PFSK-1 (cell line): Measurements from ENCODE around the gene ABCC3.

Experiments
- FOXP2 ChIP-seq: optimal IDR thresholded peaks from 2 replicates; pipeline ENCODE3; 2011; ENCODE audit warnings: borderline replicate concordance, control low read depth, inconsistent platforms; ENCODE audit not compliant: insufficient read depth; ENCODE audit errors: extremely low read length, extremely low read depth
- POLR2AphosphoS5 ChIP-seq: IDR thresholded peaks from 2 replicates; pipeline ENCODE4 v1.6.1; 2012; ENCODE audit warnings: low read depth, mild to moderate bottlenecking, control low read depth, low read length, moderate library complexity
- REST ChIP-seq, 2 experiments: IDR thresholded peaks; 2 replicates each; pipeline versions ENCODE4 v1.6.1 to v1.8.0; 2011 to 2012; ENCODE audit warnings: low read depth in 2 of 2, low read length in 2 of 2, control low read depth in 1 of 2, inconsistent platforms in 1 of 2, mild to moderate bottlenecking in 1 of 2, moderate library complexity in 1 of 2; ENCODE audit not compliant: insufficient read depth in 1 of 2
- SIN3A ChIP-seq: IDR thresholded peaks from 2 replicates; pipeline ENCODE4 v1.6.1; 2012; ENCODE audit warnings: mild to moderate bottlenecking, low read length, moderate library complexity, borderline replicate concordance; ENCODE audit not compliant: insufficient read depth
- TAF1 ChIP-seq: IDR thresholded peaks from 2 replicates; pipeline ENCODE4 v1.6.1; 2012; ENCODE audit warnings: low read length, control low read depth, borderline replicate concordance; ENCODE audit not compliant: insufficient read depth

The ABCC3 gene

GRCh38 chr17:50620858-50621257 lies 13.8 kb upstream of the ABCC3 start:
- no peak for TF ChIP-seq FOXP2
- TF ChIP-seq REST (IDR thresholded peaks at IDR 0.05; ENCODE audit: insufficient read depth in 1 of 2, low read depth in 2 of 2, low read length in 2 of 2), result no peak
- TF ChIP-seq TAF1, result no peak
- no peak for TF ChIP-seq SIN3A
- no peak for TF ChIP-seq POLR2AphosphoS5

GRCh38 chr17:50621574-50622031 lies 13.1 kb upstream of the ABCC3 start:
- TF ChIP-seq FOXP2 (no peak), SIN3A (no peak), TAF1 (no peak), REST (IDR thresholded peaks at IDR 0.05; ENCODE audit: insufficient read depth in 1 of 2, low read depth in 2 of 2, low read length in 2 of 2) (no peak), POLR2AphosphoS5 (no peak)

DNA sequence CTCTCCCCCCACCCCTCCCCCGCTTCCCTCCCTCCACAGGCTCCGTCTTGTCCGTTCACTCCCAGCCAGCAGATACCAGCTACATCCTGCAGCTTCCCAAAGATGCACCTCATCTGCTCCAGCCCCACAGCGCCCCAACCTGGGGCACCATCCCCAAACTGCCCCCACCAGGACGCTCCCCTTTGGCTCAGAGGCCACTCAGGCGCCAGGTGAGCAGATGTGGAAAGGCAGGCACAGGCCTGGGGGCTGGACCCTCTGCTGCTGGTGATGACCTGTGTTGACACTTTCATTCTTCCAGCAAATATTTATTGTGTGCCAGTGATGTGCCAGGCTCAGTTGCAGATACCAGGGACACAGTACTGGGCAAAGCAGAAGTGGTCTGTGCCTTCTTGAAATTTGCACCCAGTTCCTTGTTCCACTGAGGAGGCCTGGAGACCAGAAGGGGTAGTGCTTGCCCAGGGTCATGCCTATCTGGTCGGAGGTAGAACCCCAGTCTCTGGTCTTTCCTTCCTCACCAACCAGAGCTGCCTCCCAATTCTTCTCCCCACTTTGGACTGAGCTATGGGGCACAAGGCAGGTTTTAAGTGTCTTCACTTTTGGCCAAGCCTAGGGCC lies 10.3 kb upstream of the ABCC3 start:
- no peak for TF ChIP-seq REST (IDR thresholded peaks at IDR 0.05; ENCODE audit: insufficient read depth in 1 of 2, low read depth in 2 of 2, low read length in 2 of 2)
- no peak for TF ChIP-seq SIN3A
- TF ChIP-seq TAF1, result no peak
- no peak for TF ChIP-seq FOXP2
- no peak for TF ChIP-seq POLR2AphosphoS5

DNA sequence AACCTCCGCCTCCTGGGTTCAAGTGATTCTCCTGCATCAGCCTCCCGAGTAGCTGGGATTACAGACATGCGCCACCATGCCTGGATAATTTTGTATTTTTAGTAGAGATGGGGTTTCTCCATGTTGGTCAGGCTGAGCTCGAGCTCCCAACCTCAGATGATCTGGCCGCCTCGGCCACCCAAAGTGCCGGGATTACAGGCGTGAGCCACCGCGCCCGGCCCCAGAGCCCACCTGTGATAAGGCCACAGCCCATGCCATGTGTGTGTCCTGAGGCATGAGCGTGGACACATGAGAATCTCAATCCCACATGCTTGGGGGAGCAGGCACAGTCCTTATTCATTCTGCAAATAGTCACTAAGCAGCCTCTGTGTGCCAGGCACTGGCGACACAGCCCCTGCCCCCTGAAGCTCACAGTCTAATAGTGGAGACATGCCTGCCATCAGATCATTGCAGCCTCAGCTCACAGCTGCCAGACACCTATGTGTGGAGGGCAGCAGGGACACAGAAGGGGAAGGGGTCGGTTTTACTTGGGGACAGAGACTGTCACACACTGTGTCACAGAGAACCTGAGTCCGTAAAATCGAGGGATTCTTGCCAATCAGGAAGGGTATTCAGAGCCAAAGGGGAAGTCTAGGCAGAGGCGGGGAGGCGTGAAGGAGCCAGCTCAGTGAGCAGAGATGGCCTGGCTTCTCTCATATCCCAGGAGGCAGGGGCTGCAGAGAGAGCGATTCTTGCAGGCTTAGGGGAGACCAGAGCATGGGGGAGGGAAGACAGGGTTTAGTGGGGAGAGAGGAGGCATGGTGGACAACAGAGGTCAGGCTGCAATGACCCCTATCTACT lies 9.4 kb upstream of the ABCC3 start:
- TF ChIP-seq FOXP2 (no peak), TAF1 (no peak), SIN3A (no peak), REST (IDR thresholded peaks at IDR 0.05; ENCODE audit: insufficient read depth in 1 of 2, low read depth in 2 of 2, low read length in 2 of 2) (no peak), POLR2AphosphoS5 (no peak)
